ENCODE results near the gene TGM3. TPM values are rescaled to one million over a fixed set of nuclear protein-coding genes. Genes with fewer than 3 reads are reported as not detected.

Gene TGM3
- total RNA-seq, 1 donor from 2014 or later = not detected

- Mint-ChIP-seq H3K4me1 (ENCODE audit: unreplicated experiment) (no peaks in the 10 kb centered on the region), H3K27ac (ENCODE audit: unreplicated experiment) (no peak overlapping the region), H3K4me3 (ENCODE audit: unreplicated experiment) (no peak overlapping the region), H3K27me3 (ENCODE audit: unreplicated experiment) (no peaks in the 10 kb centered on the region), H3K9me3 (ENCODE audit: unreplicated experiment) (no peaks in the 10 kb centered on the region), H3K36me3 (ENCODE audit: low read depth, unreplicated experiment) (no peaks in the 10 kb centered on the region)
- no peak for DNase-seq (ENCODE audit: low spot score)
- TF ChIP-seq CTCF (IDR thresholded peaks at IDR 0.05; ENCODE audit: unreplicated experiment) = no peak
These were observed 32.1 kb downstream of the TGM3 start for GRCh38 chr20:2327620-2328555.

GRCh38 chr20:2329286-2329685 is 33.5 kb downstream of the TGM3 start:
- DNase-seq (ENCODE audit: low spot score) = no peak
- Mint-ChIP-seq H3K27ac (ENCODE audit: unreplicated experiment) (no peak overlapping the region), H3K36me3 (ENCODE audit: low read depth, unreplicated experiment) (no peaks in the 10 kb centered on the region), H3K9me3 (ENCODE audit: unreplicated experiment) (no peaks in the 10 kb centered on the region), H3K4me1 (ENCODE audit: unreplicated experiment) (no peaks in the 10 kb centered on the region), H3K27me3 (ENCODE audit: unreplicated experiment) (no peaks in the 10 kb centered on the region), H3K4me3 (ENCODE audit: unreplicated experiment) (no peak overlapping the region)
- no peak for TF ChIP-seq CTCF (IDR thresholded peaks at IDR 0.05; ENCODE audit: unreplicated experiment)

GRCh38 chr20:2330090-2330695 is 34.4 kb downstream of the TGM3 start:
- Mint-ChIP-seq H3K9me3 (ENCODE audit: unreplicated experiment) (no peaks in the 10 kb centered on the region), H3K27me3 (ENCODE audit: unreplicated experiment) (peaks cover 2% of the 10 kb centered on the region), H3K27ac (ENCODE audit: unreplicated experiment) (no peak overlapping the region), H3K4me1 (ENCODE audit: unreplicated experiment) (no peaks in the 10 kb centered on the region), H3K4me3 (ENCODE audit: unreplicated experiment) (no peak overlapping the region), H3K36me3 (ENCODE audit: low read depth, unreplicated experiment) (no peaks in the 10 kb centered on the region)
- TF ChIP-seq CTCF (IDR thresholded peaks at IDR 0.05; ENCODE audit: unreplicated experiment) = no peak
- no peak for DNase-seq (ENCODE audit: low spot score)

GRCh38 chr20:2331106-2331505 is 35.3 kb downstream of the TGM3 start:
- no peaks in the 10 kb centered on the region for H3K9me3 Mint-ChIP-seq (ENCODE audit: unreplicated experiment)
- peaks cover 2% of the 10 kb centered on the region for H3K27me3 Mint-ChIP-seq (ENCODE audit: unreplicated experiment)
- H3K36me3 Mint-ChIP-seq (ENCODE audit: low read depth, unreplicated experiment) = no peaks in the 10 kb centered on the region
- no peak overlapping the region for H3K27ac Mint-ChIP-seq (ENCODE audit: unreplicated experiment)
- TF ChIP-seq CTCF (IDR thresholded peaks at IDR 0.05; ENCODE audit: unreplicated experiment) = no peak
- no peaks in the 10 kb centered on the region for H3K4me1 Mint-ChIP-seq (ENCODE audit: unreplicated experiment)
- DNase-seq (ENCODE audit: low spot score) = no peak
- no peak overlapping the region for H3K4me3 Mint-ChIP-seq (ENCODE audit: unreplicated experiment)
